Activated T-helper 1 cell treated with anti-CD3 and anti-CD28 coated beads, Interleukin-12 subunit alpha, Interleukin-12 subunit beta, Interleukin-2, Interleukin-4 antibody, amounts not matched to agents 30 ng/mL and 10 ng/mL and 1 ng/mL, durations not matched to agents 14 hours and 24 hours and 36 hours (primary cell): ENCODE data around the gene UGT3A1. TPM values are rescaled to one million over a fixed set of nuclear protein-coding genes. Genes with fewer than 3 reads are reported as not detected.
"Not testable (repeated sequence)": the region's sequence is repeated elsewhere in the genome, so short reads cannot be mapped to it uniquely, and the experiment has no call there.

ENCODE experiments used
- DNase-seq: peaks from one replicate; pipeline ENCODE4 v3.0.0; 2021; ENCODE audit warnings: low spot score
- H3K27ac Mint-ChIP-seq: one replicate; pipeline ENCODE4 v1.8.0; 2021; ENCODE audit warnings: mild to moderate bottlenecking, mixed read lengths
- H3K27me3 Mint-ChIP-seq: one replicate; pipeline ENCODE4 v1.8.0; 2022; ENCODE audit warnings: mild to moderate bottlenecking, moderate library complexity, mixed read lengths; ENCODE audit not compliant: insufficient read depth
- H3K36me3 Mint-ChIP-seq: one replicate; pipeline ENCODE4 v1.8.0; 2021; ENCODE audit warnings: low read depth, mixed read lengths
- H3K4me1 Mint-ChIP-seq: one replicate; pipeline ENCODE4 v1.8.0; 2021; ENCODE audit warnings: low read depth, mixed read lengths
- H3K4me3 Mint-ChIP-seq: one replicate; pipeline ENCODE4 v1.8.0; 2021; ENCODE audit warnings: mild to moderate bottlenecking, moderate library complexity, mixed read lengths
- H3K9me3 Mint-ChIP-seq: one replicate; pipeline ENCODE4 v1.8.0; 2021; ENCODE audit warnings: mixed read lengths
- intact Hi-C: fragments of 100-400 bp; cut with micrococcal nuclease; formaldehyde crosslinking; loops from one replicate; pipeline ENCODE4 v1.15.1; 2024
- total RNA-seq: library from RNA; stranded (reverse); gene quantifications from 2 replicates; pipeline ENCODE4 v1.2.3, GENCODE V29; 2022

Gene UGT3A1
- total RNA-seq, 1 donor from 2014 or later, result not detected

DNA sequence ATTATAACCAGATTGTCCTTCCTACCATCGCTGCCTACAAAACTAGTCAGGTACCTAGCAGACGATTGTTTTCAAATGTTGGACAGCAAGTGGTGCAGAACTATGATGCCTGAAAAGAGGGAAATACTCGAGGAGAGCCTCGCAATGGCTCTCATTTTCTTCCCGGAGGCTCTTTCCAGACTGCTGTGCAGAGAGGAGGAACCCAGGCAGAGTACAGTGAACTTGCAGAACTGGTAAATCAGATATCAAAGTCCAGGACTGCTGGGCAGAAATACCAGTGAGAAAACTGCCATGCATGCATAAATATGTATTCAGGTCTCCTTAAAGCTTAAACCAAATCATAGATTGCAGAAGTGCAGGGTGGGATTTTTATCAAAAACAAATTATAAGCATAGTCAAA, 26.4 kb upstream of the UGT3A1 start:
- no peak overlapping the region for H3K4me3 Mint-ChIP-seq
- no peaks in the 10 kb centered on the region for H3K36me3 Mint-ChIP-seq
- peaks cover 5% of the 10 kb centered on the region for H3K27me3 Mint-ChIP-seq
- no peaks in the 10 kb centered on the region for H3K4me1 Mint-ChIP-seq
- intact Hi-C loops, result no loop called here
- DNase-seq, result no peak
- H3K27ac Mint-ChIP-seq, result no peak overlapping the region
- peaks cover 11% of the 10 kb centered on the region for H3K9me3 Mint-ChIP-seq

DNA sequence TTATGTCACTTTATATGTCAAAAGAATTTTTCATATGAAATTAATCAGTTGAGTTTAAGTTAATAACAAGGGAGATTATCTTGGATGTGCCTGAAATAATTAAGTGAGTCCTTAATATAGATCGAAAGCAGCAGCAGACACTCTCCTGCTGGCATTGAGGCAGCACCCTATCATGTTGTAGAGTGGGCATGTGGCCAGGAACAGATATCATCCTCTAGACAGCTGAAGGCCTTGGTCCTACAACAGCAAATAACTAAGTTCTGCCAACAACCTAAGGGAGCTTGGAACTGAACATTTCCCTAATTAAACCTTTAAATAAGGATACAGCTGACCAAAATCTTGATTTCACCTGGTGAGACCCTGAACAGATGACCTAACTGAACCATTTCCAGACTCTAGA, 25.8 kb upstream of the UGT3A1 start:
- Mint-ChIP-seq H3K9me3 (peaks cover 14% of the 10 kb centered on the region), H3K27ac (no peak overlapping the region), H3K27me3 (peaks cover 5% of the 10 kb centered on the region), H3K4me3 (no peak overlapping the region), H3K4me1 (no peaks in the 10 kb centered on the region), H3K36me3 (no peaks in the 10 kb centered on the region)
- intact Hi-C loops, result no loop called here
- DNase-seq, result no peak

DNA sequence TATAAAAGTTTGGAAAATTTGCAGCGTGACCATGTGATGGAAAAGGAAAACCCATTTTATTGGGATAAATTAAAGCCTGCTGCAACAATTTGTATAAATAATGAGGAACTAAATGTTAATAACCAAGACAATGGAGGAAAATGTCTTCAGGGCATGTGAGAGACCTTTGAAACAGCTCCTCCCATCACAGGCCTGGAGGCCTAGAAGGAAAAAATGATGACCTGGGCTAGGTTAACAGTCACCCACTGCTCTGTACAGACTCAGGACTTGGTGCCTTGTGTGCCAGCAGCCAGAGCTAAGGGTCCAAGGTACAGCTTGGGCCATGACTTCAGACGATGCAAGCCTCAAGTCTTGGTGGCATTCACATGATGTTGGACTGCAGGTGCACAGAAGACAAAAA, 22.0 kb upstream of the UGT3A1 start:
- H3K27ac Mint-ChIP-seq, result no peak overlapping the region

GRCh38 chr5:36009698-36010097, 18.5 kb upstream of the UGT3A1 start:
- intact Hi-C loops, result no loop called here
- Mint-ChIP-seq H3K36me3 (no peaks in the 10 kb centered on the region), H3K27ac (no peak overlapping the region), H3K4me3 (no peak overlapping the region), H3K9me3 (peaks cover 32% of the 10 kb centered on the region), H3K4me1 (no peaks in the 10 kb centered on the region), H3K27me3 (no peaks in the 10 kb centered on the region)
- no peak for DNase-seq

More for the DNA sequence above, 22.0 kb upstream of the UGT3A1 start:
- intact Hi-C loops, result no loop called here
- no peaks in the 10 kb centered on the region for H3K4me1 Mint-ChIP-seq
- H3K9me3 Mint-ChIP-seq, result peaks cover 28% of the 10 kb centered on the region
- H3K36me3 Mint-ChIP-seq, result no peaks in the 10 kb centered on the region
- no peak for DNase-seq
- no peak overlapping the region for H3K4me3 Mint-ChIP-seq
- no peaks in the 10 kb centered on the region for H3K27me3 Mint-ChIP-seq

DNA sequence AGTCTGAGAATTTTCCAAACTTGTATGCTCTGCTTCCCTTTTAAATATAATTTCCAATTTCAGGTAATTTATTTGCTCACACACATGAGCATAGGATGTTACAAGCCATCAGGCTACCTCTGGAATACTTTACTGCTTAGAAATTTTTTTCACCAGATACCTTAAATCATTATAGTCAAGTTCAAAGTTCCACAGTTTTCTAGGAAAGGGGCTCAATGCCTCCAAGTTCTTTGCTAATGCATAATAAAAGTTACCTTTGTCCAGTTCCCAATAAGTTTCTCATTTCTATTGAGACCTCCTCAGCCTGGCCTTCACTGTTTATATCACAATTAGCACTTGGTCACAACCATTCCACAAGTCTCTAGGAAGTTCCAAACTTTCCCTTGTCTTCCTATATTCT, 16.2 kb upstream of the UGT3A1 start:
- no peak overlapping the region for H3K27ac Mint-ChIP-seq
- H3K9me3 Mint-ChIP-seq, result peaks cover 19% of the 10 kb centered on the region
- intact Hi-C loops, result no loop called here
- no peak for DNase-seq
- peaks cover 3% of the 10 kb centered on the region for H3K27me3 Mint-ChIP-seq
- H3K4me1 Mint-ChIP-seq, result no peaks in the 10 kb centered on the region
- H3K4me3 Mint-ChIP-seq, result no peak overlapping the region
- no peaks in the 10 kb centered on the region for H3K36me3 Mint-ChIP-seq

DNA sequence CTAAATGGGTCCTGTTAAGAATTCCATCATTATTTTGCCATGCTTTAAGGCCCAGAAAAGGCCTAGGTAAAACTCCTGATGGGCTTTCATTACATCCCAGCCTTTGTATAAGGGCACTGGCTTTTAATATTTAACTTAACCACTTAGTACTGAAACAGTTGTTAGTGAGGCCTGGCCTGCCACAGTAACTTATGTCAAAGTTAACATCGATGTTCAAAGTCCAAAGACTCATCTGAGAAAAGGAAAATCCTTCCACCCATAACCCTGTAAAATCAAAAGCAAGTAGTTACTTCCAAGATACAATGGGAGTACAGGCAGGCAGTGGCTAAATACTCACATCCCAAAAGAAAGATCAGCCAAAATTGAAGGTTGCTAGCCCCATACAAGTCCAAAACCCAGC, 15.0 kb upstream of the UGT3A1 start:
- H3K27ac Mint-ChIP-seq, result no peak overlapping the region
- intact Hi-C loops, result no loop called here
- DNase-seq, result no peak
- H3K9me3 Mint-ChIP-seq, result peaks cover 18% of the 10 kb centered on the region
- no peaks in the 10 kb centered on the region for H3K36me3 Mint-ChIP-seq
- H3K27me3 Mint-ChIP-seq, result peaks cover 3% of the 10 kb centered on the region
- H3K4me3 Mint-ChIP-seq, result no peak overlapping the region
- no peaks in the 10 kb centered on the region for H3K4me1 Mint-ChIP-seq

DNA sequence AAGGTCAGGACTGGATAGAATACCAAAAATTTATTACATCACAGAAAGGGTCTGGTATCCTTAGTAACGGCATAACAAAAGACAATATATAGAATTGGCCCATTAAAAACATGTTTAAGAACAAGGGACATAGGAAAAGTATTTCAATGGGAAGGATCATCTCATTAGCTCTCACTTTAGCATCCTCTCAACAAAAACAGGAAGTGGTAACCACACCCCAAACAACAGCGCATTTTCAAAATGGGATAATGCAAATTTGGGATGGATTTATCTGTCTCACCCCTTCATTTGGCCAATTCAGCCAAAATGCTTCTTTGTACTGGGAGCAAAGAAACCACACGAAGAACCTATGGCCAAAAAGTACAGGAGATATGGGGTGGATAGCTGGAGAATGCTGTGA, 9.8 kb upstream of the UGT3A1 start:
- no peaks in the 10 kb centered on the region for H3K36me3 Mint-ChIP-seq
- peaks cover 3% of the 10 kb centered on the region for H3K27me3 Mint-ChIP-seq
- DNase-seq, result no peak
- H3K9me3 Mint-ChIP-seq, result no peaks in the 10 kb centered on the region
- no peak overlapping the region for H3K27ac Mint-ChIP-seq
- intact Hi-C loops, result no loop called here
- H3K4me1 Mint-ChIP-seq, result no peaks in the 10 kb centered on the region
- no peak overlapping the region for H3K4me3 Mint-ChIP-seq

DNA sequence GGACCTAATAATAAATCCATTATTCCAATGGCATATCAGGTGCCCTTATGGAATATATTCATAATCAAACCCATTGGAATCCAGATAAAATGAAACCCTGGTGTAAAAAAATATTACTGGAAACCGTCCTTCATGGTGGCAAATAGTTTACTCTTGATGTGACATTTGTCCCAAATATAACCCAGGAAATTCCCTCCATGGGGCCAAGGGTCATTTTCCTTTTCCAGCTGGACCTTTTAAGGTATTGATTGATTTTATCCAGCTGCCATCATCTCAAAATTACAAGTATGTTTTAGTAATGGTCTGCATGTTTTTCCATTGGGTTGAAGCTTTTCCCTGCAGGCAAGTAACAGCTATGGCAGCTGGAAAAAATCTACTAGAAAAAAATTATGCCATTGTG, 8.4 kb upstream of the UGT3A1 start:
- H3K36me3 Mint-ChIP-seq, result no peaks in the 10 kb centered on the region
- no peaks in the 10 kb centered on the region for H3K4me1 Mint-ChIP-seq
- H3K27me3 Mint-ChIP-seq, result peaks cover 3% of the 10 kb centered on the region
- no peak overlapping the region for H3K27ac Mint-ChIP-seq
- no peaks in the 10 kb centered on the region for H3K9me3 Mint-ChIP-seq
- intact Hi-C loops, result no loop called here
- no peak overlapping the region for H3K4me3 Mint-ChIP-seq
- no peak for DNase-seq

DNA sequence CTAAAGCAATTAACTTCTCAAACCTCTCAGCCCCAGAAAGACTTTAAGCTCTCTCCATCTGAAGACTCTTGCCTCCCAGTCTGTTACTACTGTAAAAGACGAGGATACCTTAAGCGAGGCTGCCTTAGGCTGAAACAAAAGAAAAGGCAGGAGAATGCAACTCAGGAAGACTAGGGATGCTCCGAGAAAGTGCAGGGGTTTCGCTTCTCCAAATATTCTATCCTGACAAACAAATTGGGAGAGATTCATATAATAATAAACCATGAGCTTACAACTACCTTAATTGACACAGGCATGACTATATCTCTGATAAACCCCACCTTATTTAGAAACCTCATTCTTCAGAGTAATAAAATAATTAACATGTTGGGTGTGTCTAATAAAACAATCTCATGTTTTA, 4.9 kb upstream of the UGT3A1 start:
- H3K4me1 Mint-ChIP-seq, result no peaks in the 10 kb centered on the region

GRCh38 chr5:35990520-35990919, 670 bp downstream of the UGT3A1 start:
- intact Hi-C loops, result no loop called here
- Mint-ChIP-seq H3K4me3 (no peak overlapping the region), H3K36me3 (no peaks in the 10 kb centered on the region), H3K9me3 (no peaks in the 10 kb centered on the region), H3K27ac (no peak overlapping the region), H3K4me1 (no peaks in the 10 kb centered on the region), H3K27me3 (peaks cover 3% of the 10 kb centered on the region)
- DNase-seq, result no peak

More for the DNA sequence above, 4.9 kb upstream of the UGT3A1 start:
- Mint-ChIP-seq H3K4me3 (no peak overlapping the region), H3K9me3 (no peaks in the 10 kb centered on the region), H3K36me3 (no peaks in the 10 kb centered on the region), H3K27me3 (peaks cover 3% of the 10 kb centered on the region), H3K27ac (no peak overlapping the region)
- intact Hi-C loops, result no loop called here
- no peak for DNase-seq

- Mint-ChIP-seq H3K27ac (no peak overlapping the region), H3K9me3 (no peaks in the 10 kb centered on the region), H3K4me1 (no peaks in the 10 kb centered on the region), H3K27me3 (peaks cover 3% of the 10 kb centered on the region), H3K36me3 (no peaks in the 10 kb centered on the region), H3K4me3 (no peak overlapping the region)
- no peak for DNase-seq
- intact Hi-C loops, result no loop called here
Observed at GRCh38 chr5:35988529-35988928, 2.7 kb downstream of the UGT3A1 start.

DNA sequence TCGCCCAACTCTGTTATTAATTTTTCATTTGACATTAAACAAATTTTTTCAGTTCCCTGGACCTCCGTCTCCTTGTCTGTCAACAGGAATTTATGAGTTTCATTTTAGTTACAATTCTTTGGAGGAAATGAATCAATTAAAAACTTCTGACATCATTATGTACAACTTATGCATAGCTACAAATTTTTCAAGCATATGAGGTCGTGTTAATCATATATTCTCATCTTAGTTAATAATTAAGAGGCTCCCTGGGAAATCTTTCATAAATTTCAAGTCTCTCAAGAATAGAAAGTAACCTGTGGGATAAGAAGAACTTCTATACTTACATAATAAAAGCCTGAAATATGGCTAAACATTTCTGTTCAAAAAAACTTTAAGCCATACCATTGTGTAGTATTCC, 3.4 kb downstream of the UGT3A1 start:
- intact Hi-C loops, result no loop called here
- H3K36me3 Mint-ChIP-seq, result no peaks in the 10 kb centered on the region
- no peak overlapping the region for H3K27ac Mint-ChIP-seq
- H3K9me3 Mint-ChIP-seq, result no peaks in the 10 kb centered on the region
- H3K27me3 Mint-ChIP-seq, result peaks cover 4% of the 10 kb centered on the region
- no peak for DNase-seq
- H3K4me3 Mint-ChIP-seq, result no peak overlapping the region
- no peaks in the 10 kb centered on the region for H3K4me1 Mint-ChIP-seq

DNA sequence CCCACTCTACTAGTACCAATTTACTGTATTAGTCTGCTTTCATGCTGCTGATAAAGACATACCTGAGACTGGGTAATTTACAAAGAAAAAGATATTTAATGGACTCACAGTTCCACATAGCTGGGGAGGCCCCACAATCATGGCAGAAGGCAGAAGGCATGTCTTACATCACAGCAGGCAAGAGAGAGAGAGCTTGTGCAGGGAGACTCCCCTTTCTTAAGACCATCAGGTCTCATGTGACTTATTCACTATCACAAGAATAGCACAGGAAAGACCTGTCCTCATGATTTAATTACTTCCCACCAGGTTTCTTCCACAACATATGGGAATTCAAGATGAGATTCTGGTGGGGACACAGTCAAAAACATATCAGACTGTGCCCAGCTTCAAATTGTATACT, 11.5 kb downstream of the UGT3A1 start:
- H3K4me1 Mint-ChIP-seq, result no peaks in the 10 kb centered on the region
- no peaks in the 10 kb centered on the region for H3K36me3 Mint-ChIP-seq
- no peak overlapping the region for H3K27ac Mint-ChIP-seq
- no peak for DNase-seq
- intact Hi-C loops, result no loop called here
- H3K9me3 Mint-ChIP-seq, result peaks cover 4% of the 10 kb centered on the region
- H3K27me3 Mint-ChIP-seq, result peaks cover 4% of the 10 kb centered on the region
- H3K4me3 Mint-ChIP-seq, result no peak overlapping the region

DNA sequence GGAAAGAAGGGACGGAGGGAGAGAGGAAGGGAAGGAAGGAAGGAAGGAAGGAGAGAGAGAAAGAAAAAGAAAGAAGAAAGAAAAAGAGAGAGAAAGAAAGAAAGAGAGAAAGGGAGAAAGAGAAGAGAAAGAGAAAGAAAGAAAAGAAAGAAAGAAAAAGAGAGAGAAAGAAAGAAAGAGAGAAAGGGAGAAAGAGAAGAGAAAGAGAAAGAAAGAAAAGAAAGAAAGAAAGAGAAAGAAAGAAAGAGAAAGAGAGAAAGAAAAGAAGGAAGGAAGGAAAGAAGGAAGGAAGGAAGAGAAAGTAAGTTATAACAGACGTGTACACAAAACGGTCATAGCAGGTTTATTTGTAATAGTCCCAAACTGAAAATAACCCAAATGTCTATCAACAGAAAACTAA, 14.3 kb downstream of the UGT3A1 start:
- H3K36me3 Mint-ChIP-seq, H3K27ac Mint-ChIP-seq, DNase-seq, H3K4me1 Mint-ChIP-seq, H3K27me3 Mint-ChIP-seq, H3K9me3 Mint-ChIP-seq, H3K4me3 Mint-ChIP-seq, intact Hi-C loops: not testable (repeated sequence)
